HEK293 (cell line): ENCODE measurements around the gene RIGI.
"Not testable (repeated sequence)": the region's sequence is repeated elsewhere in the genome, so short reads cannot be mapped to it uniquely, and the experiment has no call there.

Experiments used
- CTCF ChIA-PET: fragments of 350-600 bp; formaldehyde crosslinking; extraction: SDS; loops from one replicate; lab custom pipeline; 2021; ENCODE audit warnings: antibody characterized with exemption; lab: Yijun Ruan, JAX
- POLR2A ChIA-PET: fragments of 300-600 bp; formaldehyde crosslinking; extraction: SDS; loops from one replicate; lab custom pipeline; 2020; ENCODE audit warnings: antibody characterized with exemption, inconsistent platforms; lab: Yijun Ruan, JAX
- H3K27ac ChIP-seq: fragments of 200-500 bp; sonication (Bioruptor generic); 2 replicates; pipeline ENCODE4 v1.5.1; 2014; ENCODE audit warnings: low read depth, low read length, control low read depth, inconsistent platforms; ENCODE audit errors: extremely low read depth
- H3K36me3 ChIP-seq, 2 experiments: fragments of 200-500 bp in 1 of 2; sonication (Bioruptor generic) in 1 of 2; 1 replicate in 1 of 2; 2 replicates in 1 of 2; pipeline ENCODE4 v1.5.1; 2014 to 2017; ENCODE audit warnings: inconsistent platforms in 2 of 2, low read length in 2 of 2; ENCODE audit not compliant: control insufficient read depth in 2 of 2, insufficient read depth in 1 of 2
- H3K4me1 ChIP-seq: fragments of 200-500 bp; sonication (Bioruptor generic); 2 replicates; pipeline ENCODE4 v1.5.1; 2014; ENCODE audit warnings: mild to moderate bottlenecking, low read length, inconsistent platforms; ENCODE audit not compliant: control insufficient read depth, insufficient read depth
- H3K4me3 ChIP-seq: 2 replicates; pipeline ENCODE4 v1.5.1; 2011; ENCODE audit warnings: low read depth, mild to moderate bottlenecking, control low read depth, low read length, moderate library complexity
- H3K9me3 ChIP-seq: fragments of 200-500 bp; sonication (Bioruptor generic); 2 replicates; pipeline ENCODE4 v1.5.1; 2014; ENCODE audit warnings: low read depth, low read length, inconsistent platforms; ENCODE audit not compliant: control insufficient read depth, insufficient read depth
- BCL11B ChIP-seq: fragments of 450-650 bp; formaldehyde crosslinking; IDR thresholded peaks from 2 replicates; pipeline ENCODE4 v1.5.1; 2016; ENCODE audit warnings: low read depth, missing biosample characterization, missing genetic modification characterization
- GLIS2 ChIP-seq: fragments of 450-650 bp; formaldehyde crosslinking; IDR thresholded peaks from 2 replicates; pipeline ENCODE4 v1.5.1; 2016; ENCODE audit warnings: missing biosample characterization, missing genetic modification characterization
- KLF16 ChIP-seq: fragments of 450-650 bp; formaldehyde crosslinking; IDR thresholded peaks from 2 replicates; pipeline ENCODE4 v1.5.1; 2017; ENCODE audit warnings: missing biosample characterization, missing genetic modification characterization
- SCRT1 ChIP-seq: fragments of 450-650 bp; formaldehyde crosslinking; IDR thresholded peaks from 2 replicates; pipeline ENCODE4 v1.5.1; 2016; ENCODE audit warnings: missing biosample characterization, missing genetic modification characterization, borderline replicate concordance
- SCRT2 ChIP-seq: fragments of 450-650 bp; formaldehyde crosslinking; IDR thresholded peaks from 2 replicates; pipeline ENCODE4 v1.5.1; 2016; ENCODE audit warnings: missing biosample characterization, missing genetic modification characterization
- SP2 ChIP-seq: fragments of 450-650 bp; formaldehyde crosslinking; IDR thresholded peaks from 2 replicates; pipeline ENCODE4 v1.5.1; 2016; ENCODE audit warnings: missing biosample characterization, missing genetic modification characterization
- ZBTB21 ChIP-seq: fragments of 450-650 bp; formaldehyde crosslinking; IDR thresholded peaks from 2 replicates; pipeline ENCODE4 v1.5.1; 2017; ENCODE audit warnings: missing biosample characterization, missing genetic modification characterization
- ZBTB48 ChIP-seq: fragments of 450-650 bp; formaldehyde crosslinking; IDR thresholded peaks from 2 replicates; pipeline ENCODE4 v1.5.1; 2016; ENCODE audit warnings: missing biosample characterization, missing genetic modification characterization
- ZFHX2 ChIP-seq: fragments of 450-650 bp; formaldehyde crosslinking; conservative IDR thresholded peaks from 2 replicates; pipeline ENCODE4 v1.5.1; 2016; ENCODE audit warnings: missing biosample characterization, missing genetic modification characterization
- ZNF121 ChIP-seq: fragments of 450-650 bp; formaldehyde crosslinking; IDR thresholded peaks from 2 replicates; pipeline ENCODE4 v1.5.1; 2016; ENCODE audit warnings: missing biosample characterization, missing genetic modification characterization
- ZNF248 ChIP-seq: fragments of 450-650 bp; formaldehyde crosslinking; IDR thresholded peaks from 2 replicates; pipeline ENCODE4 v1.5.1; 2017; ENCODE audit warnings: missing biosample characterization, missing genetic modification characterization
- ZNF292 ChIP-seq: fragments of 450-650 bp; formaldehyde crosslinking; IDR thresholded peaks from 2 replicates; pipeline ENCODE4 v1.5.1; 2016; ENCODE audit warnings: low read depth, missing biosample characterization, missing genetic modification characterization, borderline replicate concordance
- ZNF324 ChIP-seq: fragments of 450-650 bp; formaldehyde crosslinking; IDR thresholded peaks from 2 replicates; pipeline ENCODE4 v1.5.1; 2016; ENCODE audit warnings: missing biosample characterization, missing genetic modification characterization
- ZNF335 ChIP-seq: fragments of 450-650 bp; formaldehyde crosslinking; conservative IDR thresholded peaks from 2 replicates; pipeline ENCODE4 v1.5.1; 2016; ENCODE audit warnings: missing biosample characterization, missing genetic modification characterization
- ZNF571 ChIP-seq: fragments of 450-650 bp; formaldehyde crosslinking; IDR thresholded peaks from 2 replicates; pipeline ENCODE4 v1.5.0; 2017; ENCODE audit warnings: missing biosample characterization, missing genetic modification characterization
- ZNF585B ChIP-seq: fragments of 450-650 bp; formaldehyde crosslinking; IDR thresholded peaks from 2 replicates; pipeline ENCODE4 v1.5.1; 2016; ENCODE audit warnings: missing biosample characterization, missing genetic modification characterization
- ZNF626 ChIP-seq: fragments of 450-650 bp; sonication (Bioruptor Pico); formaldehyde crosslinking; IDR thresholded peaks from 2 replicates; pipeline ENCODE4 v1.5.1; 2018; ENCODE audit warnings: missing biosample characterization, missing genetic modification characterization, inconsistent platforms
- ZNF747 ChIP-seq: fragments of 450-650 bp; formaldehyde crosslinking; IDR thresholded peaks from 2 replicates; pipeline ENCODE4 v1.5.1; 2016; ENCODE audit warnings: missing biosample characterization, missing genetic modification characterization
- ZNF76 ChIP-seq: fragments of 450-650 bp; formaldehyde crosslinking; IDR thresholded peaks from 2 replicates; pipeline ENCODE4; 2016; ENCODE audit warnings: low read depth, missing biosample characterization, missing genetic modification characterization, borderline replicate concordance
- ZNF777 ChIP-seq: fragments of 450-650 bp; formaldehyde crosslinking; IDR thresholded peaks from 2 replicates; pipeline ENCODE4 v1.5.1; 2017; ENCODE audit warnings: missing biosample characterization, missing genetic modification characterization, borderline replicate concordance
- TF ChIP-seq, protein P1 (sequence below): fragments of 450-650 bp; formaldehyde crosslinking; optimal IDR thresholded peaks from 2 replicates; pipeline ENCODE3; 2016; ENCODE audit warnings: missing biosample characterization, mild to moderate bottlenecking, missing genetic modification characterization

The RIGI gene

DNA sequence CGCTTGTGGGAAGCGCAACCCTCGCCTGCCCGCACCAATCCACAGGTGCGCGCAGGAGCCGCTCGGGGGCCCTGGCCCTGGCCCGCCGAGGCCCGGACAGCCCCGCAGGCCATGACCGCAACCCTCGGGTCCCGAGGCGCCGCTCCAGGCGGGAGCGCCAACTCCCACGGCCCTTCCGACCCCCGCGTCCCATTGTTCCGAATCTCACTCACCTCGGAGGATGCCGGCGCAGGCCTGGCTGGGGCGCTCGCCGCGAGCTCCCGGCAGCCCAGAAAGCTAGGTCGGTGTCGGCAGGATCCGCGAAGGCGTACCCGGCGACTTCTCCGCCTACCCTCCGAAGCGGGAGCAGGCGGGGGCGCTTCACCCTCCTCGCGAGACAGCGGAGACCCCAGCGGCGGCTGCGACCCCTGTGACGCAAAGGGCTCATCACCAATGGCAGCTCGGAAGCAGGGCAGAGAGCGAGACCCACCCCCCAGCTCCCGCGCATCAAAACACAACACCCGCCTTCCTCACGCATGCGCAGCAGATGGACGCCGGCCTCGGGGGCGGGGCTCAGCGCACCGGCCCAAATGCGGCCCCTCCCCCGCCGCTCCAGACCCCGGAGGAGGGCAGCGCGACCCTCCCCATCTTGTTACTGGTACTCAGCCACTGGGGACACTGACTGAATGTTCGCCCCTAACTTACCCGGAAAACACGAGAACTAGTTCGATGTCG lies 24.7 kb upstream of the RIGI start (continued):
- TF ChIP-seq, protein P1, sequence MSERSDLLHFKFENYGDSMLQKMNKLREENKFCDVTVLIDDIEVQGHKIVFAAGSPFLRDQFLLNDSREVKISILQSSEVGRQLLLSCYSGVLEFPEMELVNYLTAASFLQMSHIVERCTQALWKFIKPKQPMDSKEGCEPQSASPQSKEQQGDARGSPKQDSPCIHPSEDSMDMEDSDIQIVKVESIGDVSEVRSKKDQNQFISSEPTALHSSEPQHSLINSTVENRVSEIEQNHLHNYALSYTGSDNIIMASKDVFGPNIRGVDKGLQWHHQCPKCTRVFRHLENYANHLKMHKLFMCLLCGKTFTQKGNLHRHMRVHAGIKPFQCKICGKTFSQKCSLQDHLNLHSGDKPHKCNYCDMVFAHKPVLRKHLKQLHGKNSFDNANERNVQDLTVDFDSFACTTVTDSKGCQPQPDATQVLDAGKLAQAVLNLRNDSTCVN (tag by site-specific recombination) = peak; percentile 92
- peak; percentile 32; the same call in 1 of the 2 replicates for TF ChIP-seq SCRT1 (tag by site-specific recombination)
- peak; percentile 85 for TF ChIP-seq ZFHX2
- peak; percentile 50; the same call in 1 of the 2 replicates for TF ChIP-seq ZNF76 (tag by site-specific recombination)
- no peak for TF ChIP-seq BCL11B (tag by site-specific recombination)
- no peak for TF ChIP-seq ZNF248
- peak; percentile 49; the same call in 1 of the 2 replicates for TF ChIP-seq KLF16 (tag by site-specific recombination)
- peak; percentile 96 for TF ChIP-seq SP2
- TF ChIP-seq ZNF121 (tag by site-specific recombination) = peak; percentile 100
- peak; percentile 97 for TF ChIP-seq SCRT2
- no peak for TF ChIP-seq ZNF292
- TF ChIP-seq GLIS2 (tag by site-specific recombination) = peak; percentile 97
- TF ChIP-seq ZBTB21 (tag by site-specific recombination) = peak; percentile 83
- TF ChIP-seq, all 188 proteins: peak for 36

DNA sequence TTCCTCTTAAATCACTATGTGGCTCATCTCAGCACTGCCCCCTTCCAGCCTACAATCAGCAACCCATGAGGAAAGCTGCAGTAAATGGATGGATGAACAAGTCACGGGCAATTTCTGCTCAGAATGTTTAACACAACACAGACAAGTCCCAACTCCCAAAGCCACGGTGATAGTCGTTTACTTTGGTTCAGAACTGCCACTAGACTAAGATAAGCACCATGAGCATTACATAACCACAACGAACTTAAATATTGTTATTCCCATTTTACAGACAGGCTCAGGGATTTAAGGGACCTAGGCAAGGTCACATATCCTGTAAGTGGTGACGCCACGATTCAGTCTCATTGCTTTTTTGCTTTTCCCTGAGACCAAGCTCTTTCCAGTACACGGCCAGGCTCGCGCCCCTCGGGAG lies 24.2 kb upstream of the RIGI start:
- Histone ChIP-seq H3K4me1 (0 out of 2 replicates have a peak, but pooled peaks cover 4% of the 10 kb centered on the region), H3K9me3 (no peaks in the 10 kb centered on the region), H3K36me3 (peaks cover 0 to 18% of the 10 kb centered on the region in 2 experiments; a peak in 2 of 3 replicates), H3K27ac (peak overlapping the region; percentile 71), H3K4me3 (peak overlapping the region; percentile 84)
- TF ChIP-seq ZNF585B (tag by site-specific recombination) (no peak), ZBTB48 (tag by site-specific recombination) (peak; percentile 41; the same call in 1 of the 2 replicates), SCRT2 (no peak), ZNF335 (tag by site-specific recombination) (peak; percentile 33), ZNF747 (tag by site-specific recombination) (no peak), ZNF777 (tag by site-specific recombination) (no peak), ZNF626 (tag by site-specific recombination) (no peak), ZNF324 (no peak), ZNF571 (tag by site-specific recombination) (no peak)
- POLR2A ChIA-PET = interaction anchor here (0.6 to 3.4 kb wide), 12 partner anchors 14 to 475 kb away, joined by 3 to 36 read pairs (median 6); partner anchors contain the start of genes ACO1, DNAJA1 and RIGI
- CTCF ChIA-PET = interaction anchor here (1.1 to 7.4 kb wide), 7 partner anchors 11 to 171 kb away, joined by 3 to 44 read pairs (median 8); partner anchors contain the start of gene RIGI

DNA sequence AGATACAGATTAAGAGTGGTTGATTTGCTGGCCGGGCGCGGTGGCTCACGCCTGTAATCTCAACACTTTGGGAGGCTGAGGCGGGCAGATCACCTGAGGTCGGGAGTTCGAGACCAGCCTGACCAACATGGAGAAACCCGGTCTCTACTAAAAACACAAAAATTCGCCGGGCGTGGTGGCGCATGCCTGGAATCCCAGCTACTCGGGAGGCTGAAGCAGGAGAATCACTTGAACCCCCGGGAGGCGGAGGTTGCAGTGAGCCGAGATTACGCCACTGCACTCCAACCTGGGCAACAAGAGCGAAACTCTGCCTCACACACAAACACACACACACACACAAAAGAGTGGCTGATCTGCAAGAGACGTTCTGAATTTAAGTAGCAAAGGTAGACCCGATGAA lies 22.2 kb upstream of the RIGI start:
- POLR2A ChIA-PET = not testable (repeated sequence)

More for the DNA sequence above, 22.2 kb upstream of the RIGI start:
- H3K9me3 ChIP-seq, H3K27ac ChIP-seq, H3K4me3 ChIP-seq, H3K4me1 ChIP-seq: not testable (repeated sequence)
- H3K36me3 ChIP-seq = peaks cover 0 to 28% of the 10 kb centered on the region in 2 experiments; a peak in 2 of 3 replicates
- CTCF ChIA-PET = interaction anchor here (1.8 to 7.4 kb wide), 3 partner anchors 22 to 169 kb away, joined by 8 to 44 read pairs (median 14); partner anchors contain the start of gene RIGI
